Measurements from ENCODE around the gene EPGN. TPM values are rescaled to one million over a fixed set of nuclear protein-coding genes. Genes with fewer than 3 reads are reported as not detected.
A peak's percentile ranks its signal among the peaks of the same experiment; 100 is the strongest.

Gene EPGN
- total RNA-seq, 1 donor from 2014 or later: not detected

GRCh38 chr4:74309223-74309622 is 953 bp downstream of the EPGN start:
- DNase-seq (ENCODE audit: low spot score): no peak

- DNase-seq (ENCODE audit: low spot score): peak; percentile 46
Measured at GRCh38 chr4:74311696-74312313, 3.5 kb downstream of the EPGN start.

- DNase-seq (ENCODE audit: low spot score): no peak
Measured at GRCh38 chr4:74314329-74314728, 6.1 kb downstream of the EPGN start.

- DNase-seq (ENCODE audit: low spot score): no peak
Measured at GRCh38 chr4:74314944-74315343, 6.7 kb downstream of the EPGN start.

- no peak for DNase-seq (ENCODE audit: low spot score)
Measured at GRCh38 chr4:74315376-74315775, 7.1 kb downstream of the EPGN start.

- no peak for DNase-seq (ENCODE audit: low spot score)
Measured at GRCh38 chr4:74316397-74316796, 8.1 kb downstream of the EPGN start.

- no peak for DNase-seq (ENCODE audit: low spot score)
Measured at GRCh38 chr4:74317616-74318246, 9.5 kb downstream of the EPGN start.

- no peak for DNase-seq (ENCODE audit: low spot score)
Measured at GRCh38 chr4:74318276-74318675, 10.0 kb downstream of the EPGN start.

GRCh38 chr4:74319470-74319869 is 11.2 kb downstream of the EPGN start:
- no peak for DNase-seq (ENCODE audit: low spot score)

GRCh38 chr4:74320559-74321118 is 12.4 kb downstream of the EPGN start:
- DNase-seq (ENCODE audit: low spot score): peak; percentile 57

GRCh38 chr4:74322301-74322700 is 14.0 kb downstream of the EPGN start:
- DNase-seq (ENCODE audit: low spot score): no peak

GRCh38 chr4:74323663-74324062 is 15.4 kb downstream of the EPGN start:
- DNase-seq (ENCODE audit: low spot score): no peak

GRCh38 chr4:74324262-74324661 is 16.0 kb downstream of the EPGN start:
- DNase-seq (ENCODE audit: low spot score): no peak

- DNase-seq (ENCODE audit: low spot score): no peak
Measured at GRCh38 chr4:74325886-74326285, 17.6 kb downstream of the EPGN start.

GRCh38 chr4:74327762-74328161 is 19.5 kb downstream of the EPGN start:
- no peak for DNase-seq (ENCODE audit: low spot score)

- DNase-seq (ENCODE audit: low spot score): no peak
Measured at GRCh38 chr4:74328501-74328900, 20.2 kb downstream of the EPGN start.

GRCh38 chr4:74329307-74329706 is 21.0 kb downstream of the EPGN start:
- DNase-seq (ENCODE audit: low spot score): no peak

GRCh38 chr4:74330295-74330750 is 22.1 kb downstream of the EPGN start:
- DNase-seq (ENCODE audit: low spot score): no peak

GRCh38 chr4:74331252-74331651 is 23.0 kb downstream of the EPGN start:
- DNase-seq (ENCODE audit: low spot score): no peak

- DNase-seq (ENCODE audit: low spot score): no peak
Measured at GRCh38 chr4:74331944-74332343, 23.7 kb downstream of the EPGN start.

GRCh38 chr4:74334636-74335035 is 26.4 kb downstream of the EPGN start:
- no peak for DNase-seq (ENCODE audit: low spot score)

- no peak for DNase-seq (ENCODE audit: low spot score)
Measured at GRCh38 chr4:74335341-74336021, 27.2 kb downstream of the EPGN start.

- DNase-seq (ENCODE audit: low spot score): no peak
Measured at GRCh38 chr4:74338792-74339333, 30.6 kb downstream of the EPGN start.
